ENCODE results near the gene FBXO30. TPM values are rescaled to one million over a fixed set of nuclear protein-coding genes. Genes with fewer than 3 reads are reported as not detected.
A peak's percentile ranks its signal among the peaks of the same experiment; 100 is the strongest.

Gene FBXO30
- total and polyA plus RNA-seq, 9 of the 15 experiments (the other 6 are each of a cell fraction or from before 2014, with no cell fraction given), result 3.6 to 12.8 (median 7.1) TPM

DNA sequence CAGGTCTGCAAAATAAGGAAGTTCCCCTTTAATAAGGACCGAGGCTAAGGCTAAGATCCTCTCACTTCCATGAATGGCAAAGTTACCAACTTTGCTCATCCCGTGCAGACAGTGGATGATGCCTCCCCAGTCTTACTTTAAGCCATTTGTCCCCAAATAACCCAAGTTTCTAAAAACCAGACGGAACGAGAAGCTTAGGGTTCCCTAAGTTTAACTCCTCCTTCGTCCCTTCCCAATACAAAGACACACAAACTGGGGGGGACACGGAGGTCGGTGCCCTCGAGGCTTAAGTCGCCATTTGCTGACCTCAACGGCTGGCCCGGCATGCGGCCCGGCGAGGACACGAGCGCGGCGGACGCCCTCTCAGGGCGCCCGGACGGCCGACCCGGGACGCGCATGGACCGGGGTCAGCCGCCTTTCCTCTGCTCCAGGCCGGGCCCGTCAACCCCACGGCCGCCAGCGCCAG, 527 bp downstream of the FBXO30 start (continued):
- TF ChIP-seq HOMEZ (CRISPR knock-in tag; IDR thresholded peaks at IDR 0.05) (no peak), KLF1 (tag; IDR thresholded peaks at IDR 0.05) (no peak), DMBX1 (CRISPR knock-in tag; IDR thresholded peaks at IDR 0.05; ENCODE audit: borderline replicate concordance) (0 out of 2 replicates have a peak, but pooled peaks have one; percentile 36), NFRKB (IDR thresholded peaks at IDR 0.05; ENCODE audit: low read depth) (peak; percentile 87; the same call in 1 of the 2 replicates), BRD4 (IDR thresholded peaks at IDR 0.05) (0 out of 2 replicates have a peak, but pooled peaks have one; percentile 29), E2F3 (CRISPR knock-in tag; IDR thresholded peaks at IDR 0.05) (peak; percentile 70; the same call in 1 of the 2 replicates), FOXM1 (IDR thresholded peaks at IDR 0.05; ENCODE audit: low read depth) (no peak), FOXM1 (CRISPR knock-in tag; IDR thresholded peaks at IDR 0.05; ENCODE audit: low read depth) (peak; percentile 54; the same call in 1 of the 2 replicates), CREM (IDR thresholded peaks at IDR 0.05; ENCODE audit: low read depth) (peak; percentile 75), RNF2 (IDR thresholded peaks at IDR 0.05) (no peak; the same call in 1 of the 2 replicates), JUN (IDR thresholded peaks at IDR 0.05; ENCODE audit: borderline replicate concordance, low read depth, low read length) (no peak), JUN (CRISPR knock-in tag; IDR thresholded peaks at IDR 0.05; ENCODE audit: borderline replicate concordance) (no peak)
- TF ChIP-seq, protein P1, sequence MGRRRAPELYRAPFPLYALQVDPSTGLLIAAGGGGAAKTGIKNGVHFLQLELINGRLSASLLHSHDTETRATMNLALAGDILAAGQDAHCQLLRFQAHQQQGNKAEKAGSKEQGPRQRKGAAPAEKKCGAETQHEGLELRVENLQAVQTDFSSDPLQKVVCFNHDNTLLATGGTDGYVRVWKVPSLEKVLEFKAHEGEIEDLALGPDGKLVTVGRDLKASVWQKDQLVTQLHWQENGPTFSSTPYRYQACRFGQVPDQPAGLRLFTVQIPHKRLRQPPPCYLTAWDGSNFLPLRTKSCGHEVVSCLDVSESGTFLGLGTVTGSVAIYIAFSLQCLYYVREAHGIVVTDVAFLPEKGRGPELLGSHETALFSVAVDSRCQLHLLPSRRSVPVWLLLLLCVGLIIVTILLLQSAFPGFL (CRISPR knock-in tag; IDR thresholded peaks at IDR 0.05), result no peak
- TF ChIP-seq, protein P2, sequence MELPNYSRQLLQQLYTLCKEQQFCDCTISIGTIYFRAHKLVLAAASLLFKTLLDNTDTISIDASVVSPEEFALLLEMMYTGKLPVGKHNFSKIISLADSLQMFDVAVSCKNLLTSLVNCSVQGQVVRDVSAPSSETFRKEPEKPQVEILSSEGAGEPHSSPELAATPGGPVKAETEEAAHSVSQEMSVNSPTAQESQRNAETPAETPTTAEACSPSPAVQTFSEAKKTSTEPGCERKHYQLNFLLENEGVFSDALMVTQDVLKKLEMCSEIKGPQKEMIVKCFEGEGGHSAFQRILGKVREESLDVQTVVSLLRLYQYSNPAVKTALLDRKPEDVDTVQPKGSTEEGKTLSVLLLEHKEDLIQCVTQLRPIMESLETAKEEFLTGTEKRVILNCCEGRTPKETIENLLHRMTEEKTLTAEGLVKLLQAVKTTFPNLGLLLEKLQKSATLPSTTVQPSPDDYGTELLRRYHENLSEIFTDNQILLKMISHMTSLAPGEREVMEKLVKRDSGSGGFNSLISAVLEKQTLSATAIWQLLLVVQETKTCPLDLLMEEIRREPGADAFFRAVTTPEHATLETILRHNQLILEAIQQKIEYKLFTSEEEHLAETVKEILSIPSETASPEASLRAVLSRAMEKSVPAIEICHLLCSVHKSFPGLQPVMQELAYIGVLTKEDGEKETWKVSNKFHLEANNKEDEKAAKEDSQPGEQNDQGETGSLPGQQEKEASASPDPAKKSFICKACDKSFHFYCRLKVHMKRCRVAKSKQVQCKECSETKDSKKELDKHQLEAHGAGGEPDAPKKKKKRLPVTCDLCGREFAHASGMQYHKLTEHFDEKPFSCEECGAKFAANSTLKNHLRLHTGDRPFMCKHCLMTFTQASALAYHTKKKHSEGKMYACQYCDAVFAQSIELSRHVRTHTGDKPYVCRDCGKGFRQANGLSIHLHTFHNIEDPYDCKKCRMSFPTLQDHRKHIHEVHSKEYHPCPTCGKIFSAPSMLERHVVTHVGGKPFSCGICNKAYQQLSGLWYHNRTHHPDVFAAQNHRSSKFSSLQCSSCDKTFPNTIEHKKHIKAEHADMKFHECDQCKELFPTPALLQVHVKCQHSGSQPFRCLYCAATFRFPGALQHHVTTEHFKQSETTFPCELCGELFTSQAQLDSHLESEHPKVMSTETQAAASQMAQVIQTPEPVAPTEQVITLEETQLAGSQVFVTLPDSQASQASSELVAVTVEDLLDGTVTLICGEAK (IDR thresholded peaks at IDR 0.05), result peak; percentile 7; the same call in 1 of the 2 replicates
- TF ChIP-seq, protein P2 (CRISPR knock-in tag; IDR thresholded peaks at IDR 0.05), result no peak
- TF ChIP-seq, protein P3, sequence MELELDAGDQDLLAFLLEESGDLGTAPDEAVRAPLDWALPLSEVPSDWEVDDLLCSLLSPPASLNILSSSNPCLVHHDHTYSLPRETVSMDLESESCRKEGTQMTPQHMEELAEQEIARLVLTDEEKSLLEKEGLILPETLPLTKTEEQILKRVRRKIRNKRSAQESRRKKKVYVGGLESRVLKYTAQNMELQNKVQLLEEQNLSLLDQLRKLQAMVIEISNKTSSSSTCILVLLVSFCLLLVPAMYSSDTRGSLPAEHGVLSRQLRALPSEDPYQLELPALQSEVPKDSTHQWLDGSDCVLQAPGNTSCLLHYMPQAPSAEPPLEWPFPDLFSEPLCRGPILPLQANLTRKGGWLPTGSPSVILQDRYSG (tag; conservative IDR thresholded peaks at IDR 0.05; ENCODE audit: low read depth), result 0 out of 2 replicates have a peak, but pooled peaks have one; percentile 26

Data from K562 (cell line).